ENCODE data around the gene BRMS1L. TPM values are rescaled to one million over a fixed set of nuclear protein-coding genes. Genes with fewer than 3 reads are reported as not detected.

The BRMS1L gene
- total RNA-seq, 1 experiment from 2014 or later, result 10.5 TPM

DNA sequence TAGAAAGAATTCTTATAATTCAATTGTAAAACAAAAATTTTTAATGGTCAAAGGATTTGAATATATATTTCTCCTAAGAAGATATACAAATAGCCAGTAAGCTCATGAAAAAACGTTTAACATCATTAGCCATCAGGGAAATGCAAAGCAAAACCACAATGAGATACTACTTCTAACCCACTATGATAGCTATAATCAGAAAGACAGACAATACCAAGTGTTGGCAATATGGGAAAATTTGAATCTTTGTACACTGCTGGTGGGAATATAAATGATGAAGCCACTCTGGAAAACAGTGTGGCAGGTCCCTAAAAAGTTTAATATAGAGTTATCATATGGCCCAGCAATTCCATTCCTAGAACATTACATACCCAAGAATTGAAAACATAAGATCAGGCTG is 42.4 kb upstream of the BRMS1L start:
- Mint-ChIP-seq H3K27ac (ENCODE audit: unreplicated experiment) (no peak overlapping the region), H3K36me3 (ENCODE audit: insufficient read depth, unreplicated experiment) (no peaks in the 10 kb centered on the region), H3K4me1 (ENCODE audit: low read depth, unreplicated experiment) (no peaks in the 10 kb centered on the region), H3K27me3 (ENCODE audit: unreplicated experiment) (no peaks in the 10 kb centered on the region), H3K9me3 (ENCODE audit: low read depth, unreplicated experiment) (peaks cover 3% of the 10 kb centered on the region), H3K4me3 (ENCODE audit: low read depth, unreplicated experiment) (no peak overlapping the region)
- no peak for TF ChIP-seq CTCF (IDR thresholded peaks at IDR 0.05; ENCODE audit: unreplicated experiment)
- BruUV-seq (replicated peaks), result no TSS peak
- CTCF ChIA-PET, result interaction anchor here (0.6 to 0.7 kb wide), 2 partner anchors 175 to 287 kb away, joined by 4 to 5 read pairs; no protein-coding TSS in a partner anchor
- intact Hi-C loops (cut with micrococcal nuclease; ENCODE audit: unreplicated experiment), result no loop called here
- DNase-seq, result no peak

DNA sequence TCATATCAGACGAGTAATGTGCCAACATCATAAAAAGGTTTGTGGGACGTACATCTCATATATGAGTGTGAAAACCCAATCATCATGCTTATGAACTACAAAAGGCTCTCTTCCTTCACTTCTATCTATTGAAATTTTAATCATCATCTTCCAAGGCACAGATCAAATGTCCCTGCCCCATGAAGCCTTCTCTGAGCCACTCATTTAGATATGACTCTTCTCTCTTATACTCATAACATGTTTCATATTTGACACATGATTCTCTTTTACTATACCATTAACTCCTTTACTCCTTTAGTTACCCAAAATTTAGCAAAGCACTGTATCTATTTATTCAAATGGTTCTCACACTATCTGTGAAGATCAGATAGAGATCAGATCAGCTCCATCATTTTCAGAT is 39.3 kb upstream of the BRMS1L start:
- TF ChIP-seq CTCF (IDR thresholded peaks at IDR 0.05; ENCODE audit: unreplicated experiment), result no peak
- H3K27ac Mint-ChIP-seq (ENCODE audit: unreplicated experiment), result no peak overlapping the region
- H3K9me3 Mint-ChIP-seq (ENCODE audit: low read depth, unreplicated experiment), result no peaks in the 10 kb centered on the region
- DNase-seq, result no peak
- BruUV-seq (replicated peaks), result no TSS peak
- no peak overlapping the region for H3K4me3 Mint-ChIP-seq (ENCODE audit: low read depth, unreplicated experiment)
- CTCF ChIA-PET, result interaction anchor here (0.7 kb wide), 1 partner anchor 363 kb away, joined by 4 read pairs; no protein-coding TSS in a partner anchor
- H3K27me3 Mint-ChIP-seq (ENCODE audit: unreplicated experiment), result no peaks in the 10 kb centered on the region
- H3K4me1 Mint-ChIP-seq (ENCODE audit: low read depth, unreplicated experiment), result no peaks in the 10 kb centered on the region
- intact Hi-C loops (cut with micrococcal nuclease; ENCODE audit: unreplicated experiment), result no loop called here
- no peaks in the 10 kb centered on the region for H3K36me3 Mint-ChIP-seq (ENCODE audit: insufficient read depth, unreplicated experiment)

DNA sequence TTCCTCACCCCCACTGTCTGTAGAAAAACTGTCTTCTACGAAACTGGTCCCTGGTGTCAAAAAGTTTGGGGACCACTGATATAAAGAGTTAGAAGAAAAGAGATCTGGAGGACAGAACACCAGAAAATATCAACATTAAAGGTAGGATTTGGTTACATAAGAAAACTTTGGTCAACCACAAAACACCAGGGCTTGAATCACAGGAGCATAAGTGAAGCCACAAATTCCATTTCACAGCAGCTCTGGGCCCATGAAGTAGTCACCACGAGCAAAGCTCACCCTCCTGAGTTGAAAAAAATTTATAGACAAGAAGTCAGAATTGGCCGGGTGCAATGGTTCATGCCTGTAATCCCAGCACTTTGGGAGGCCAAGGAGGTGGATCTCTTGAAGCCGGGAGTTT is 36.5 kb upstream of the BRMS1L start:
- Mint-ChIP-seq H3K4me1 (ENCODE audit: low read depth, unreplicated experiment) (no peaks in the 10 kb centered on the region), H3K9me3 (ENCODE audit: low read depth, unreplicated experiment) (no peaks in the 10 kb centered on the region), H3K4me3 (ENCODE audit: low read depth, unreplicated experiment) (no peak overlapping the region), H3K36me3 (ENCODE audit: insufficient read depth, unreplicated experiment) (no peaks in the 10 kb centered on the region), H3K27me3 (ENCODE audit: unreplicated experiment) (no peaks in the 10 kb centered on the region), H3K27ac (ENCODE audit: unreplicated experiment) (no peak overlapping the region)
- CTCF ChIA-PET, result interaction anchor here (0.7 kb wide), 1 partner anchor 315 kb away, joined by 3 read pairs; no protein-coding TSS in a partner anchor
- no peak for DNase-seq
- BruUV-seq (replicated peaks), result no TSS peak
- intact Hi-C loops (cut with micrococcal nuclease; ENCODE audit: unreplicated experiment), result no loop called here
- TF ChIP-seq CTCF (IDR thresholded peaks at IDR 0.05; ENCODE audit: unreplicated experiment), result no peak

- CTCF ChIA-PET, result interaction anchor here (0.7 to 1.0 kb wide), 2 partner anchors 9 to 1935 kb away, joined by 4 to 9 read pairs; no protein-coding TSS in a partner anchor
- Mint-ChIP-seq H3K4me1 (ENCODE audit: low read depth, unreplicated experiment) (no peaks in the 10 kb centered on the region), H3K9me3 (ENCODE audit: low read depth, unreplicated experiment) (no peaks in the 10 kb centered on the region), H3K27ac (ENCODE audit: unreplicated experiment) (no peak overlapping the region), H3K36me3 (ENCODE audit: insufficient read depth, unreplicated experiment) (no peaks in the 10 kb centered on the region), H3K4me3 (ENCODE audit: low read depth, unreplicated experiment) (no peak overlapping the region), H3K27me3 (ENCODE audit: unreplicated experiment) (no peaks in the 10 kb centered on the region)
- BruUV-seq (replicated peaks), result no TSS peak
- TF ChIP-seq CTCF (IDR thresholded peaks at IDR 0.05; ENCODE audit: unreplicated experiment), result no peak
- intact Hi-C loops (cut with micrococcal nuclease; ENCODE audit: unreplicated experiment), result no loop called here
- DNase-seq, result no peak
Measured at GRCh38 chr14:35797796-35798195, 28.3 kb upstream of the BRMS1L start.

Data from Calu3 (cell line).